Stimulated activated CD4-positive, alpha-beta T cell treated with anti-CD3 and anti-CD28 coated beads, TNF-alpha, amount 100 ng/mL, for 24 hours (primary cell): ENCODE data around the gene DTX2.
"Not testable (repeated sequence)": the region's sequence is repeated elsewhere in the genome, so short reads cannot be mapped to it uniquely, and the experiment has no call there.

Experiments used
- DNase-seq, 3 experiments: peaks; one replicate each; pipeline ENCODE4 v3.0.0-alpha.2; 2020; ENCODE audit warnings: low read depth in 3 of 3

DTX2 gene

GRCh38 chr7:76512941-76513816 is 51.7 kb downstream of the DTX2 start:
- no peak for DNase-seq

- DNase-seq, result no peak
Observed at GRCh38 chr7:76513817-76514799, 52.6 kb downstream of the DTX2 start.

- no peak for DNase-seq
Observed at GRCh38 chr7:76514926-76515771, 53.6 kb downstream of the DTX2 start.

GRCh38 chr7:76515999-76516443 is 54.5 kb downstream of the DTX2 start:
- no peak for DNase-seq

GRCh38 chr7:76516932-76517331 is 55.4 kb downstream of the DTX2 start:
- DNase-seq, result not testable (repeated sequence)

- not testable (repeated sequence) for DNase-seq
Observed at GRCh38 chr7:76526183-76526582, 64.7 kb downstream of the DTX2 start.

- DNase-seq, result not testable (repeated sequence)
Observed at GRCh38 chr7:76531643-76532042, 70.1 kb downstream of the DTX2 start.

- DNase-seq, result not testable (repeated sequence)
Observed at GRCh38 chr7:76543197-76543596, 81.7 kb downstream of the DTX2 start, which contains the start of gene SPDYE16. SPDYE16 (minus strand) TSS chr7:76543297; CDS start chr7:76541459, 1,838 bp downstream.

- peak; percentile 74 to 85 (median 84) for DNase-seq
Observed at GRCh38 chr7:76549025-76549854, 87.7 kb downstream of the DTX2 start.

GRCh38 chr7:76549855-76550248 is 88.3 kb downstream of the DTX2 start:
- DNase-seq, result peak in 1 of 3 experiments; percentile 1

- DNase-seq, result not testable (repeated sequence)
Observed at GRCh38 chr7:76551992-76552391, 90.5 kb downstream of the DTX2 start.
